HG03439 (cell line): ENCODE results near the gene PFKM.

Source experiments
- ATAC-seq: cut with Tn5 transposase; IDR thresholded peaks from one replicate; pipeline ENCODE4 v1.9.1; 2021; ENCODE audit warnings: mild to moderate bottlenecking, moderate library complexity; ENCODE audit not compliant: unreplicated experiment

The PFKM gene

GRCh38 chr12:48185181-48185919 is 66.2 kb downstream of the PFKM start:
- ATAC-seq = no peak

- ATAC-seq = no peak
Observed at GRCh38 chr12:48187916-48188695, 68.9 kb downstream of the PFKM start.

GRCh38 chr12:48189331-48190125 is 70.4 kb downstream of the PFKM start:
- peak; percentile 52 for ATAC-seq

GRCh38 chr12:48191096-48191495 is 71.9 kb downstream of the PFKM start:
- no peak for ATAC-seq

- no peak for ATAC-seq
Observed at GRCh38 chr12:48192861-48193260, 73.7 kb downstream of the PFKM start.

- ATAC-seq = no peak
Observed at GRCh38 chr12:48193623-48194022, 74.5 kb downstream of the PFKM start.

- no peak for ATAC-seq
Observed at GRCh38 chr12:48194799-48195201, 75.6 kb downstream of the PFKM start.
